PC-9 (cell line): ENCODE measurements around the gene PCSK5.

Source experiments
- EZH2 ChIP-seq: fragments of 200-600 bp; sonication (generic); IDR thresholded peaks from 2 replicates; pipeline ENCODE4 v1.8.0; 2017; ENCODE audit warnings: antibody characterized with exemption, low read depth
- TF ChIP-seq, protein P1 (sequence below): fragments of 200-600 bp; sonication (generic); conservative IDR thresholded peaks from 2 replicates; pipeline ENCODE4 v1.6.1; 2017; ENCODE audit warnings: mixed run types, antibody characterized with exemption, mild to moderate bottlenecking, moderate library complexity

DNA sequence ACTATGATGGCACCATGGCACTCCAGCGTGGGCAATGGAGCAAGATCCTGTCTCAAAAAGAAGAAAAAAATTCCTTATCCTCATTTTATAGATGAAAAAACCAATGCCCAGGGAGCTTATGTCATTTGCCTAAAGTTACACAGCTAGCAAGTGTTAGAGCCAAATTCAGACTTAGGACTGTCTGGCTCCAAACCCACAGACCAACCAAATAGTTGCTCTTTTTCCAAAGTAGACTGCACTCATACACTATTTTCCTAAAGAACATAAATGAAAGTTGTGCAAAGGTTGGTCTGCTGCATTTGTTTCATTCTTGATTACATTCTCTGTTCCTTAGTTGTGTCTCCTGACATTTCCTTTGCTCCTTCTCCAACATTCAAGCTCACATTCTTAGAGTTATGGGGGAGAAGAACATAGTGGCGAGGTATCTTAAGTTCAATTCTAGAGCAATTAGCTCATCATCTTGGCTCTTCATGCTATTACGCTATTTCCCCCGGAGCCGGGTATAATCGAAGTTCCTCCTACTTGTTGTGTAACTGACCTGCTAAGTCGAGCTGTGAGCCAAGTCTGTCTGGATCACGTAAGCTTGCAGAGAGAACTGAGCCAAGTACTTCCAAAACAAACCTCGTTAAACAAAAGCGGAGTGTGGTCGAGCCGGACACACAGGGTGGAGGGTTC is 365.4 kb downstream of the PCSK5 start:
- TF ChIP-seq, protein P1, sequence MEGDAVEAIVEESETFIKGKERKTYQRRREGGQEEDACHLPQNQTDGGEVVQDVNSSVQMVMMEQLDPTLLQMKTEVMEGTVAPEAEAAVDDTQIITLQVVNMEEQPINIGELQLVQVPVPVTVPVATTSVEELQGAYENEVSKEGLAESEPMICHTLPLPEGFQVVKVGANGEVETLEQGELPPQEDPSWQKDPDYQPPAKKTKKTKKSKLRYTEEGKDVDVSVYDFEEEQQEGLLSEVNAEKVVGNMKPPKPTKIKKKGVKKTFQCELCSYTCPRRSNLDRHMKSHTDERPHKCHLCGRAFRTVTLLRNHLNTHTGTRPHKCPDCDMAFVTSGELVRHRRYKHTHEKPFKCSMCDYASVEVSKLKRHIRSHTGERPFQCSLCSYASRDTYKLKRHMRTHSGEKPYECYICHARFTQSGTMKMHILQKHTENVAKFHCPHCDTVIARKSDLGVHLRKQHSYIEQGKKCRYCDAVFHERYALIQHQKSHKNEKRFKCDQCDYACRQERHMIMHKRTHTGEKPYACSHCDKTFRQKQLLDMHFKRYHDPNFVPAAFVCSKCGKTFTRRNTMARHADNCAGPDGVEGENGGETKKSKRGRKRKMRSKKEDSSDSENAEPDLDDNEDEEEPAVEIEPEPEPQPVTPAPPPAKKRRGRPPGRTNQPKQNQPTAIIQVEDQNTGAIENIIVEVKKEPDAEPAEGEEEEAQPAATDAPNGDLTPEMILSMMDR, result no peak
- TF ChIP-seq EZH2, result no peak
